NCI-H2171 treated with DMSO at 0.1 percent for 48 hours (cell line): ENCODE measurements around the gene HPCAL1.
A peak's percentile ranks its signal among the peaks of the same experiment; 100 is the strongest.

Experiments used
- DNase-seq: peaks from one replicate; lab custom pipeline; 2025; lab: John Stamatoyannopoulos, UW

Gene HPCAL1

GRCh38 chr2:10425699-10426098 lies 123.0 kb downstream of the HPCAL1 start:
- DNase-seq: no peak

- DNase-seq: no peak
Measured at GRCh38 chr2:10426726-10427617, 124.3 kb downstream of the HPCAL1 start.

GRCh38 chr2:10427618-10427949 lies 124.9 kb downstream of the HPCAL1 start:
- DNase-seq: no peak

- no peak for DNase-seq
Measured at GRCh38 chr2:10428355-10428754, 125.7 kb downstream of the HPCAL1 start.

- DNase-seq: no peak
Measured at GRCh38 chr2:10428924-10429323, 126.2 kb downstream of the HPCAL1 start.

GRCh38 chr2:10430886-10431622 lies 128.3 kb downstream of the HPCAL1 start:
- DNase-seq: no peak

- DNase-seq: no peak
Measured at GRCh38 chr2:10431797-10432196, 129.1 kb downstream of the HPCAL1 start.

- peak; percentile 32 for DNase-seq
Measured at GRCh38 chr2:10432311-10433181, 129.8 kb downstream of the HPCAL1 start.

GRCh38 chr2:10433264-10433946 lies 130.7 kb downstream of the HPCAL1 start:
- DNase-seq: no peak

- no peak for DNase-seq
Measured at GRCh38 chr2:10433947-10434885, 131.5 kb downstream of the HPCAL1 start.

GRCh38 chr2:10434886-10435819 lies 132.4 kb downstream of the HPCAL1 start:
- DNase-seq: peak; percentile 81

- no peak for DNase-seq
Measured at GRCh38 chr2:10435820-10436204, 133.1 kb downstream of the HPCAL1 start.

- DNase-seq: no peak
Measured at GRCh38 chr2:10436583-10437110, 133.9 kb downstream of the HPCAL1 start.

- no peak for DNase-seq
Measured at GRCh38 chr2:10437806-10438205, 135.1 kb downstream of the HPCAL1 start.

GRCh38 chr2:10438688-10439087 lies 136.0 kb downstream of the HPCAL1 start:
- no peak for DNase-seq

- no peak for DNase-seq
Measured at GRCh38 chr2:10439185-10439879, 136.6 kb downstream of the HPCAL1 start.

GRCh38 chr2:10439971-10440370 lies 137.3 kb downstream of the HPCAL1 start:
- DNase-seq: no peak

GRCh38 chr2:10440736-10441135 lies 138.0 kb downstream of the HPCAL1 start:
- no peak for DNase-seq

GRCh38 chr2:10441948-10442347 lies 139.2 kb downstream of the HPCAL1 start:
- no peak for DNase-seq
